Measurements from ENCODE around the gene CLNS1A.

DNA sequence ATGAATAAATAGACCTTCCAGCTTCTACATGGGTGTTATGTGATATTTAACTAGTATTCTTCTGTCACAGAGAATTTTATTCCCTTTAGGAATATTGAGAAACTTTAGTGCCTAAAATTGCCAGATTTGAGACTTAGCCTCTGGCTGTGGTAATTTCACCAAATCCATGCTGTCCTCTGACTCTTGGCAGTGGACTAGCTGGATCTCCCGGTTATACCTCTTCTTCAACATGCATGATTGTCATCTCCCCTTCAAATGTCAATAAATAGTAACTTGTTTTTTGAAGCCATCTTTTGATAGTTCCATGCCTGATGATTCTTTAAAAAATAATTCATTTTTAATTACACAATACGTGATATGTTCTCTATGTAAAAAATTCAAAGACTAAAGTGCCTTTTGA, 39.4 kb downstream of the CLNS1A start:
- TF ChIP-seq, protein P1, sequence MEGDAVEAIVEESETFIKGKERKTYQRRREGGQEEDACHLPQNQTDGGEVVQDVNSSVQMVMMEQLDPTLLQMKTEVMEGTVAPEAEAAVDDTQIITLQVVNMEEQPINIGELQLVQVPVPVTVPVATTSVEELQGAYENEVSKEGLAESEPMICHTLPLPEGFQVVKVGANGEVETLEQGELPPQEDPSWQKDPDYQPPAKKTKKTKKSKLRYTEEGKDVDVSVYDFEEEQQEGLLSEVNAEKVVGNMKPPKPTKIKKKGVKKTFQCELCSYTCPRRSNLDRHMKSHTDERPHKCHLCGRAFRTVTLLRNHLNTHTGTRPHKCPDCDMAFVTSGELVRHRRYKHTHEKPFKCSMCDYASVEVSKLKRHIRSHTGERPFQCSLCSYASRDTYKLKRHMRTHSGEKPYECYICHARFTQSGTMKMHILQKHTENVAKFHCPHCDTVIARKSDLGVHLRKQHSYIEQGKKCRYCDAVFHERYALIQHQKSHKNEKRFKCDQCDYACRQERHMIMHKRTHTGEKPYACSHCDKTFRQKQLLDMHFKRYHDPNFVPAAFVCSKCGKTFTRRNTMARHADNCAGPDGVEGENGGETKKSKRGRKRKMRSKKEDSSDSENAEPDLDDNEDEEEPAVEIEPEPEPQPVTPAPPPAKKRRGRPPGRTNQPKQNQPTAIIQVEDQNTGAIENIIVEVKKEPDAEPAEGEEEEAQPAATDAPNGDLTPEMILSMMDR (IDR thresholded peaks at IDR 0.05): no peak
- no peak for TF ChIP-seq POLR2A (IDR thresholded peaks at IDR 0.05)
